ENCODE measurements around the gene FEN1.

The FEN1 gene

GRCh38 chr11:61840371-61840770 is 47.7 kb downstream of the FEN1 start:
- no peak for TF ChIP-seq CTCF (IDR thresholded peaks at IDR 0.05)

- TF ChIP-seq CTCF (IDR thresholded peaks at IDR 0.05): no peak
These were observed 49.2 kb downstream of the FEN1 start for GRCh38 chr11:61841636-61842527.

- no peak for TF ChIP-seq CTCF (IDR thresholded peaks at IDR 0.05)
These were observed 49.8 kb downstream of the FEN1 start for GRCh38 chr11:61842528-61842820.

GRCh38 chr11:61844909-61845565 is 52.3 kb downstream of the FEN1 start:
- TF ChIP-seq CTCF (IDR thresholded peaks at IDR 0.05): no peak

- no peak for TF ChIP-seq CTCF (IDR thresholded peaks at IDR 0.05)
These were observed 53.8 kb downstream of the FEN1 start for GRCh38 chr11:61846362-61847020.
